SK-N-SH (cell line): ENCODE results near the gene FRRS1. TPM values are rescaled to one million over a fixed set of nuclear protein-coding genes. Genes with fewer than 3 reads are reported as not detected.

ENCODE experiments used
- CTCF ChIA-PET: fragments of 300-600, 350-600 bp; formaldehyde crosslinking; extraction: SDS; loops from one replicate; lab custom pipeline; 2021; lab: Yijun Ruan, JAX
- POLR2A ChIA-PET: fragments of 350-600 bp; sonication (Branson Sonifier 250); formaldehyde crosslinking; extraction: SDS; loops from one replicate; lab custom pipeline; 2020; ENCODE audit warnings: antibody characterized with exemption, inconsistent platforms; lab: Yijun Ruan, JAX
- DNase-seq: peaks from one replicate; pipeline ENCODE4 v3.0.0; 2012
- H2AFZ ChIP-seq: fragments of 200-600 bp; sonication (generic); 2 replicates; pipeline ENCODE4 v1.8.1; 2016; ENCODE audit warnings: antibody characterized with exemption, mild to moderate bottlenecking, low read depth
- H3F3A ChIP-seq: fragments of 200-600 bp; sonication (generic); replicated peaks from 2 replicates; pipeline ENCODE3; 2016; ENCODE audit warnings: antibody characterized with exemption, mild to moderate bottlenecking; ENCODE audit not compliant: insufficient read depth
- H3K27ac ChIP-seq, 2 experiments: fragments of 200-500 bp in 1 of 2; fragments of 200-600 bp in 1 of 2; sonication (Bioruptor generic) in 1 of 2; sonication (generic), shearing (Covaris generic) in 1 of 2; 2 replicates each; pipeline versions ENCODE4 v1.5.1 to v1.6.1; 2014 to 2016; ENCODE audit warnings: low read depth in 2 of 2, inconsistent platforms in 1 of 2, low read length in 1 of 2, mild to moderate bottlenecking in 1 of 2, mixed read lengths in 1 of 2
- H3K27me3 ChIP-seq: fragments of 200-600 bp; sonication (generic), shearing (Covaris generic); 2 replicates; pipeline ENCODE4 v1.6.1; 2016; ENCODE audit warnings: mixed run types; ENCODE audit not compliant: insufficient read depth
- H3K36me3 ChIP-seq, 2 experiments: fragments of 200-500 bp in 1 of 2; fragments of 200-600 bp in 1 of 2; sonication (Bioruptor generic) in 1 of 2; sonication (generic) in 1 of 2; replicated peaks in 1 of 2; 2 replicates each; pipeline versions ENCODE3 to v1.5.1; 2014 to 2016; ENCODE audit warnings: low read length in 1 of 2, mild to moderate bottlenecking in 1 of 2; ENCODE audit not compliant: insufficient read depth in 2 of 2, control insufficient read depth in 1 of 2
- H3K4me1 ChIP-seq, 2 experiments: fragments of 200-500 bp in 1 of 2; fragments of 200-600 bp in 1 of 2; sonication (Bioruptor generic) in 1 of 2; sonication (generic), shearing (Covaris generic) in 1 of 2; 2 replicates each; pipeline versions ENCODE4 v1.5.1 to v1.6.1; 2014 to 2016; ENCODE audit warnings: low read depth in 1 of 2, low read length in 1 of 2, mixed run types in 1 of 2; ENCODE audit not compliant: insufficient read depth in 2 of 2, control insufficient read depth in 1 of 2
- H3K4me2 ChIP-seq: fragments of 200-600 bp; sonication (generic), shearing (Covaris generic); 2 replicates; pipeline ENCODE4 v1.6.1; 2017; ENCODE audit warnings: mixed run types
- H3K4me3 ChIP-seq, 2 experiments: fragments of 200-500 bp in 1 of 2; fragments of 200-600 bp in 1 of 2; sonication (Bioruptor generic) in 1 of 2; sonication (generic), shearing (Covaris generic) in 1 of 2; 2 replicates each; pipeline versions ENCODE4 v1.5.1 to v1.8.1; 2014 to 2016; ENCODE audit warnings: low read depth in 2 of 2, inconsistent platforms in 1 of 2, low read length in 1 of 2, mild to moderate bottlenecking in 1 of 2, mixed read lengths in 1 of 2, moderate library complexity in 1 of 2
- H3K79me2 ChIP-seq: fragments of 200-600 bp; sonication (generic); 2 replicates; pipeline ENCODE4 v1.8.1; 2017; ENCODE audit warnings: mild to moderate bottlenecking; ENCODE audit not compliant: insufficient read depth
- H3K9ac ChIP-seq: fragments of 200-600 bp; sonication (generic); 2 replicates; pipeline ENCODE4 v1.6.1; 2017; ENCODE audit warnings: mixed run types
- H3K9me2 ChIP-seq: fragments of 200-600 bp; sonication (generic); 2 replicates; pipeline ENCODE4 v1.6.1; 2017; ENCODE audit warnings: mixed run types
- H3K9me3 ChIP-seq: fragments of 200-600 bp; sonication (generic); 2 replicates; pipeline ENCODE4 v1.6.1; 2017; ENCODE audit warnings: mixed run types, mild to moderate bottlenecking, moderate library complexity
- H4K20me1 ChIP-seq: fragments of 200-600 bp; sonication (generic); 2 replicates; pipeline ENCODE4 v1.6.1; 2017; ENCODE audit warnings: mild to moderate bottlenecking, mixed run types; ENCODE audit not compliant: insufficient read depth
- CHD2 ChIP-seq: fragments of 150-350 bp; IDR thresholded peaks from 2 replicates; pipeline ENCODE4 v1.6.1; 2018; ENCODE audit warnings: low read length; ENCODE audit not compliant: partially characterized antibody
- EP300 ChIP-seq, 2 experiments: IDR thresholded peaks; 2 replicates each; pipeline versions ENCODE4 v1.4.0 to v1.6.1; 2012; ENCODE audit warnings: borderline replicate concordance in 1 of 2, low read depth in 1 of 2, low read length in 1 of 2
- FOXJ3 ChIP-seq: sonication (generic); formaldehyde crosslinking; IDR thresholded peaks from 2 replicates; pipeline ENCODE4 v1.5.1; 2020; ENCODE audit warnings: mild to moderate bottlenecking, missing genetic modification reagents
- GABPA ChIP-seq: IDR thresholded peaks from 2 replicates; pipeline ENCODE4 v1.4.0; 2012; ENCODE audit warnings: low read depth, mild to moderate bottlenecking
- JUND ChIP-seq: IDR thresholded peaks from 2 replicates; pipeline ENCODE4 v1.4.0; 2012
- RAD21 ChIP-seq: IDR thresholded peaks from 2 replicates; pipeline ENCODE4 v1.6.1; 2012; ENCODE audit warnings: mild to moderate bottlenecking, low read length
- REST ChIP-seq: IDR thresholded peaks from 2 replicates; pipeline ENCODE4 v1.6.1; 2012; ENCODE audit warnings: mild to moderate bottlenecking, low read depth, low read length, moderate library complexity
- RFX5 ChIP-seq: IDR thresholded peaks from 2 replicates; pipeline ENCODE4 v1.6.1; 2012; ENCODE audit warnings: mild to moderate bottlenecking, improper control_type of control experiment, low read length
- TCF12 ChIP-seq: IDR thresholded peaks from 2 replicates; pipeline ENCODE4 v1.4.0; 2012
- USF1 ChIP-seq: IDR thresholded peaks from 2 replicates; pipeline ENCODE4 v1.4.0; 2012; ENCODE audit warnings: low read depth, borderline replicate concordance
- YY1 ChIP-seq: IDR thresholded peaks from 2 replicates; pipeline ENCODE4 v1.4.0; 2012; ENCODE audit warnings: low read depth, mild to moderate bottlenecking
- WGBS: methylation state at CpG from one replicate; pipeline ENCODE4 v1.1.6; 2017; ENCODE audit warnings: low lambda C conversion rate; 5-methylcytosine and 5-hydroxymethylcytosine counted together
- polyA plus RNA-seq, 3 experiments: library from polyadenylated mRNA; depleted of rRNA; stranded (reverse); fragments of >200 nt; gene quantifications; 2 replicates each; pipeline ENCODE4 v1.2.3, GENCODE V29; 2012

Gene FRRS1
- polyA plus RNA-seq, 1 of the 3 experiments (the other 2 are of a cell fraction) = 1.9 TPM

GRCh38 chr1:99727575-99728185, 38.8 kb downstream of the FRRS1 start:
- Histone ChIP-seq H2AFZ (peak overlapping the region; percentile 47; the same call in 1 of the 2 replicates), H3K27me3 (no peaks in the 10 kb centered on the region), H3F3A (peaks cover 30% of the 10 kb centered on the region), H3K4me2 (peak overlapping the region; percentile 21; the same call in 1 of the 2 replicates), H3K27ac (peak overlapping the region in 1 of 2 experiments; percentile 67; a peak in 2 of 4 replicates), H4K20me1 (no peaks in the 10 kb centered on the region), H3K9me3 (no peaks in the 10 kb centered on the region), H3K36me3 (no peaks in the 10 kb centered on the region), H3K4me1 (peaks cover 0 to 25% of the 10 kb centered on the region in 2 experiments; a peak in 2 of 4 replicates), H3K79me2 (no peaks in the 10 kb centered on the region), H3K4me3 (no peak overlapping the region; a peak in 1 of 4 replicates), H3K9ac (no peak overlapping the region), H3K9me2 (no peaks in the 10 kb centered on the region)
- TF ChIP-seq GABPA = no peak
- 0 out of 4 replicates have a peak, but pooled peaks of 1 of the 2 experiments have one; percentile 6 for TF ChIP-seq EP300 (IDR thresholded peaks at IDR 0.05; ENCODE audit: borderline replicate concordance in 1 of 2, low read depth in 1 of 2, low read length in 1 of 2)
- no peak for TF ChIP-seq USF1
- ChIA-PET CTCF (interaction anchor here (0.6 to 1.0 kb wide), 4 partner anchors 21 to 57 kb away, joined by 3 to 4 read pairs (median 3); no protein-coding TSS in a partner anchor), POLR2A (interaction anchor here (0.8 kb wide), 1 partner anchor 78 kb away, joined by 3 read pairs; no protein-coding TSS in a partner anchor)
- 36% methylated on average over 4 of the region's 4 CpGs for WGBS
- no peak for DNase-seq

- no peak overlapping the region for H3K9ac ChIP-seq
- H3K27me3 ChIP-seq = no peaks in the 10 kb centered on the region
- no peak overlapping the region for H3K4me3 ChIP-seq
- no peaks in the 10 kb centered on the region for H3K36me3 ChIP-seq
- TF ChIP-seq RAD21 = no peak
- no peak for TF ChIP-seq JUND
- TF ChIP-seq CHD2 = no peak
- TF ChIP-seq REST = no peak
- no peak for TF ChIP-seq FOXJ3 (CRISPR knock-in tag)
- no peak for TF ChIP-seq RFX5
- no peak for TF ChIP-seq YY1
- TF ChIP-seq TCF12 = no peak
- ChIA-PET POLR2A (no interaction called here), CTCF (interaction anchor here (0.5 to 1.0 kb wide), 3 partner anchors 20 to 1217 kb away, joined by 3 to 4 read pairs (median 3); no protein-coding TSS in a partner anchor)
- H2AFZ ChIP-seq = peak overlapping the region; percentile 37; the same call in 1 of the 2 replicates
- no peaks in the 10 kb centered on the region for H3K79me2 ChIP-seq
- DNase-seq = no peak
- no peak overlapping the region for H3K4me2 ChIP-seq
- no peaks in the 10 kb centered on the region for H4K20me1 ChIP-seq
- H3K27ac ChIP-seq = no peak overlapping the region
- 92% methylated on average over 2 of the region's 2 CpGs for WGBS
- peaks cover 30% of the 10 kb centered on the region for H3F3A ChIP-seq
- no peaks in the 10 kb centered on the region for H3K9me3 ChIP-seq
- no peaks in the 10 kb centered on the region for H3K9me2 ChIP-seq
- peaks cover 0 to 25% of the 10 kb centered on the region in 2 experiments; a peak in 2 of 4 replicates for H3K4me1 ChIP-seq
Observed at GRCh38 chr1:99726818-99727217, 39.6 kb downstream of the FRRS1 start.
